ENCODE data around the gene ARHGEF12. TPM values are rescaled to one million over a fixed set of nuclear protein-coding genes. Genes with fewer than 3 reads are reported as not detected.

Gene ARHGEF12
- total RNA-seq, 1 donor, result 10.5 TPM

- no peak for DNase-seq (ENCODE audit: low read depth in 2 of 3, low spot score in 2 of 3)
These were observed 192.5 kb downstream of the ARHGEF12 start for GRCh38 chr11:120528749-120529148.

- no peak for DNase-seq (ENCODE audit: low read depth in 2 of 3, low spot score in 2 of 3)
These were observed 193.0 kb downstream of the ARHGEF12 start for GRCh38 chr11:120529214-120529613.

- DNase-seq (ENCODE audit: low read depth in 2 of 3, low spot score in 2 of 3), result no peak
These were observed 193.7 kb downstream of the ARHGEF12 start for GRCh38 chr11:120529911-120530310.

GRCh38 chr11:120532082-120532831 lies 196.0 kb downstream of the ARHGEF12 start:
- no peak for DNase-seq (ENCODE audit: low read depth in 2 of 3, low spot score in 2 of 3)

- DNase-seq (ENCODE audit: low read depth in 2 of 3, low spot score in 2 of 3), result no peak
These were observed 196.6 kb downstream of the ARHGEF12 start for GRCh38 chr11:120532832-120533196.

GRCh38 chr11:120536091-120536796 lies 200.0 kb downstream of the ARHGEF12 start:
- DNase-seq (ENCODE audit: low read depth in 2 of 3, low spot score in 2 of 3), result no peak

- no peak for DNase-seq (ENCODE audit: low read depth in 2 of 3, low spot score in 2 of 3)
These were observed 200.6 kb downstream of the ARHGEF12 start for GRCh38 chr11:120536797-120537169.

- no peak for DNase-seq (ENCODE audit: low read depth in 2 of 3, low spot score in 2 of 3)
These were observed 201.8 kb downstream of the ARHGEF12 start for GRCh38 chr11:120537996-120538395.

- no peak for DNase-seq (ENCODE audit: low read depth in 2 of 3, low spot score in 2 of 3)
These were observed 202.5 kb downstream of the ARHGEF12 start for GRCh38 chr11:120538707-120539106.

Small RNAs within 50 kb of the gene (small RNA-seq; reads per million reads assigned to genes)
- gene RF00100, result 171 reads per million, percentile 98 among the genes with 10 or more reads in this experiment

Other genes starting within 250 kb of the ARHGEF12 start
- gene TRIM29, start 198.3 kb upstream of the ARHGEF12 start, total RNA-seq, result under 0.01 TPM
- gene OAF, start 125.4 kb upstream of the ARHGEF12 start, total RNA-seq, result 25.0 TPM
- not detected for gene POU2F3, start 96.3 kb upstream of the ARHGEF12 start, total RNA-seq
- 8.3 TPM for gene TLCD5, start 11.1 kb upstream of the ARHGEF12 start, total RNA-seq
- gene GRIK4, start 175.3 kb downstream of the ARHGEF12 start, total RNA-seq, result not detected

All from hematopoietic multipotent progenitor cell (in vitro differentiated cells).